HepG2 (cell line): ENCODE results near the gene CCR5AS. TPM values are rescaled to one million over a fixed set of nuclear protein-coding genes. Genes with fewer than 3 reads are reported as not detected.

ENCODE experiments used
- ATAC-seq: fragments of 200-7000 bp; cut with Tn5 transposase; 3 replicates; pipeline ENCODE4 v1.9.1; 2020; ENCODE audit warnings: mild to moderate bottlenecking, moderate library complexity
- BruUV-seq: library from RNA; stranded (reverse); fragments of 400-500 nt; replicated peaks from 2 replicates; lab custom pipeline; 2021; lab: Mats Ljungman, UMichigan
- CTCF ChIA-PET: fragments of 300-600 bp; formaldehyde crosslinking; extraction: SDS; loops from one replicate; lab custom pipeline; 2021; ENCODE audit warnings: low total read pairs, inconsistent platforms, low intra/inter-chr PET ratio; lab: Yijun Ruan, JAX
- POLR2A ChIA-PET: fragments of 350-600 bp; sonication (Branson Sonifier 250); formaldehyde crosslinking; loops from one replicate; lab custom pipeline; 2020; ENCODE audit warnings: antibody characterized with exemption, inconsistent platforms; lab: Yijun Ruan, JAX
- DNase-seq: peaks from one replicate; pipeline ENCODE4 v3.0.0-alpha.2; 2015; ENCODE audit warnings: low spot score
- FAIRE-seq: peaks from 3 replicates; lab custom pipeline; 2011; peaks lifted over from hg19 to GRCh38; lab: Jason Lieb, UNC
- H2AFZ ChIP-seq: one replicate; pipeline ENCODE4 v1.6.1; 2011; ENCODE audit warnings: low read length, inconsistent platforms
- H3K27ac ChIP-seq: fragments of 300-600 bp; 3 replicates; pipeline ENCODE4 v1.8.0; 2011; ENCODE audit warnings: mixed run types, mild to moderate bottlenecking, mixed read lengths, low read length, inconsistent platforms; ENCODE audit not compliant: insufficient read depth; ENCODE audit errors: extremely low read length
- H3K27me3 ChIP-seq, 2 experiments: fragments of 200-600 bp in 1 of 2; 2 replicates in 1 of 2; 3 replicates in 1 of 2; pipeline versions ENCODE4 v1.6.0 to v1.8.0; 2011; ENCODE audit warnings: low read length in 2 of 2, mild to moderate bottlenecking in 2 of 2, moderate library complexity in 2 of 2, inconsistent platforms in 1 of 2; ENCODE audit not compliant: insufficient read depth in 2 of 2, control insufficient read depth in 1 of 2
- H3K36me3 ChIP-seq, 2 experiments: fragments of 200-600 bp in 1 of 2; replicated peaks in 1 of 2; 2 replicates in 1 of 2; 3 replicates in 1 of 2; pipeline versions ENCODE4 v1.5.1 to v1.8.0; 2011; ENCODE audit warnings: low read length in 2 of 2, inconsistent platforms in 1 of 2; ENCODE audit not compliant: insufficient read depth in 2 of 2, control insufficient read depth in 1 of 2
- H3K4me1 ChIP-seq: 2 replicates; pipeline ENCODE4 v1.5.1; 2012; ENCODE audit warnings: low read length, inconsistent platforms; ENCODE audit not compliant: insufficient read depth
- H3K4me2 ChIP-seq: 2 replicates; pipeline ENCODE4 v1.6.0; 2011; ENCODE audit warnings: low read depth, low read length, inconsistent platforms
- H3K4me3 ChIP-seq, 3 experiments: fragments of 200-600 bp in 1 of 3; sonication (generic), shearing (Covaris generic) in 1 of 3; replicated peaks in 1 of 3; 2 replicates each; pipeline ENCODE4 v1.5.1; 2011 to 2016; ENCODE audit warnings: low read length in 3 of 3, inconsistent platforms in 2 of 3, low read depth in 2 of 3, mild to moderate bottlenecking in 2 of 3, control low read depth in 1 of 3, mixed read lengths in 1 of 3; ENCODE audit not compliant: insufficient read depth in 1 of 3
- H3K79me2 ChIP-seq: one replicate; pipeline ENCODE4 v1.6.1; 2011; ENCODE audit warnings: low read length, inconsistent platforms; ENCODE audit not compliant: insufficient read depth
- H3K9ac ChIP-seq: 2 replicates; pipeline ENCODE4 v1.6.0; 2011; ENCODE audit warnings: mild to moderate bottlenecking, low read depth, low read length, inconsistent platforms; ENCODE audit not compliant: insufficient read depth
- H3K9me3 ChIP-seq: 2 replicates; pipeline ENCODE4 v1.5.1; 2012; ENCODE audit warnings: mild to moderate bottlenecking, low read length
- H4K20me1 ChIP-seq: 2 replicates; pipeline ENCODE4 v1.6.0; 2011; ENCODE audit warnings: inconsistent platforms, mild to moderate bottlenecking, low read length, moderate library complexity; ENCODE audit not compliant: insufficient read depth
- KDM3A ChIP-seq: IDR thresholded peaks from 2 replicates; pipeline ENCODE4 v1.6.1; 2018; ENCODE audit warnings: low read depth, missing compliant biosample characterization
- SMC3 ChIP-seq: IDR thresholded peaks from 2 replicates; pipeline ENCODE4 v1.6.1; 2011; ENCODE audit warnings: low read length, improper control_type of control experiment
- SRSF4 ChIP-seq: fragments of 200-400 bp; formaldehyde crosslinking; IDR thresholded peaks from one replicate; pipeline ENCODE4 v1.6.1; 2018; ENCODE audit warnings: mild to moderate bottlenecking, low read depth, low read length, moderate library complexity; ENCODE audit not compliant: poor library complexity, severe bottlenecking
- in situ Hi-C: cut with HindIII; loops from 2 replicates; pipeline ENCODE4 v1.10.0; 2017; ENCODE audit warnings: low pct_unique_long_range_greater_than_20kb; ENCODE audit not compliant: extremely low pct_ligation_motif_present
- intact Hi-C: fragments of 100-400 bp; cut with micrococcal nuclease; formaldehyde crosslinking; loops from one replicate; pipeline ENCODE4 v1.10.0; 2022; ENCODE audit not compliant: unreplicated experiment
- polyA plus RNA-seq, 8 experiments: library from polyadenylated mRNA; depleted of rRNA in 3 of 8; stranded (reverse) in 7 of 8; unstranded in 1 of 8; fragments of >200 nt; fragmentation: Illumina TruSeq in 4 of 8; extraction: Trizol in 4 of 8; gene quantifications; 2 replicates each; pipeline versions ENCODE4 v1.2.1 to v1.2.3, GENCODE V29; 2011 to 2016; ENCODE audit warnings: low read depth in 4 of 8, missing spikeins in 1 of 8, mixed read lengths in 1 of 8; ENCODE audit not compliant: insufficient read depth in 1 of 8
- total RNA-seq, 5 experiments: library from RNA; depleted of rRNA; stranded (reverse); fragments of >200 nt; fragmentation: Illumina TruSeq; extraction: Trizol; gene quantifications; 2 replicates each; pipeline ENCODE4 v1.2.3, GENCODE V29; 2016; ENCODE audit warnings: low read depth in 1 of 5
- TF ChIP-seq, protein P1 (sequence below): IDR thresholded peaks from 2 replicates; pipeline ENCODE4 v1.6.1; 2018; ENCODE audit warnings: missing genetic modification reagents, mild to moderate bottlenecking, missing compliant biosample characterization
- TF ChIP-seq, protein P2 (sequence below): sonication (generic); formaldehyde crosslinking; IDR thresholded peaks from 2 replicates; pipeline ENCODE4 v1.5.0; 2020; ENCODE audit warnings: missing genetic modification reagents, mild to moderate bottlenecking, borderline replicate concordance

The CCR5AS gene

DNA sequence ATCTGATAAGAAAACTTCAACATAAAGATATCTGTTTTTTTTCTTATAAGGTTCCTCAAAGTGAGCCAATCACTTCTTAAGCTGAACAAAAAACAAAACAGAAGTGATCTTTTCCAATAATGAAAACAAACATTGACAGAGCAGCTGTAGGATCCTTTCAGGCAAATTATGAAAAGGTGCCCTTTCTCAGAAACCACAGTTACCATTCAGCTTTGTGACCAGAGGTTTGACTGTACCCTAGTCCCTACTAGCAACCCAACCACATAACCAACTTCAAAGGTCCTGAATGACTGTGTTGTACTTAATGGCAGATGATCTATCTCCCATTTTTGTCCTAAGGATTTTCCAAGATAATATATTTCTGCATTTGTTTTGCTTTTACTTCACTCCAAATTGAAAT is 92.3 kb downstream of the CCR5AS start:
- Histone ChIP-seq H3K79me2 (no peaks in the 10 kb centered on the region), H3K27ac (no peak overlapping the region), H3K27me3 (no peaks in the 10 kb centered on the region), H4K20me1 (no peaks in the 10 kb centered on the region), H3K4me1 (no peaks in the 10 kb centered on the region), H3K9me3 (no peaks in the 10 kb centered on the region), H3K4me3 (no peak overlapping the region), H2AFZ (no peak overlapping the region), H3K9ac (no peak overlapping the region), H3K4me2 (no peak overlapping the region), H3K36me3 (no peaks in the 10 kb centered on the region)
- ChIA-PET CTCF (no interaction called here), POLR2A (no interaction called here)
- ATAC-seq (no peak), DNase-seq (no peak), FAIRE-seq (no peak)
- BruUV-seq = no TSS peak
- TF ChIP-seq, protein P1, sequence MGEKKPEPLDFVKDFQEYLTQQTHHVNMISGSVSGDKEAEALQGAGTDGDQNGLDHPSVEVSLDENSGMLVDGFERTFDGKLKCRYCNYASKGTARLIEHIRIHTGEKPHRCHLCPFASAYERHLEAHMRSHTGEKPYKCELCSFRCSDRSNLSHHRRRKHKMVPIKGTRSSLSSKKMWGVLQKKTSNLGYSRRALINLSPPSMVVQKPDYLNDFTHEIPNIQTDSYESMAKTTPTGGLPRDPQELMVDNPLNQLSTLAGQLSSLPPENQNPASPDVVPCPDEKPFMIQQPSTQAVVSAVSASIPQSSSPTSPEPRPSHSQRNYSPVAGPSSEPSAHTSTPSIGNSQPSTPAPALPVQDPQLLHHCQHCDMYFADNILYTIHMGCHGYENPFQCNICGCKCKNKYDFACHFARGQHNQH (CRISPR knock-in tag) = no peak
- TF ChIP-seq, protein P2, sequence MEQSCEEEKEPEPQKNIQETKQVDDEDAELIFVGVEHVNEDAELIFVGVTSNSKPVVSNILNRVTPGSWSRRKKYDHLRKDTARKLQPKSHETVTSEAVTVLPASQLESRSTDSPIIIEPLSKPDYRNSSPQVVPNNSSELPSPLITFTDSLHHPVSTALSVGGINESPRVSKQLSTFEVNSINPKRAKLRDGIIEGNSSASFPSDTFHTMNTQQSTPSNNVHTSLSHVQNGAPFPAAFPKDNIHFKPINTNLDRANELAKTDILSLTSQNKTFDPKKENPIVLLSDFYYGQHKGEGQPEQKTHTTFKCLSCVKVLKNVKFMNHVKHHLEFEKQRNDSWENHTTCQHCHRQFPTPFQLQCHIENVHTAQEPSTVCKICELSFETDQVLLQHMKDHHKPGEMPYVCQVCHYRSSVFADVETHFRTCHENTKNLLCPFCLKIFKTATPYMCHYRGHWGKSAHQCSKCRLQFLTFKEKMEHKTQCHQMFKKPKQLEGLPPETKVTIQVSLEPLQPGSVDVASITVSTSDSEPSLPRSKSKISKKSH (CRISPR knock-in tag) = no peak
- no peak for TF ChIP-seq KDM3A (CRISPR knock-in tag)
- TF ChIP-seq SRSF4 = no peak
- TF ChIP-seq SMC3 = no peak
- intact Hi-C loops (no loop called here), in situ Hi-C loops (no loop called here)

Other genes with a start within 250 kb of the CCR5AS start
- not detected in 2 replicates for gene CCR1, start 198.8 kb downstream of the CCR5AS start, total RNA-seq (2016; rRNA removed; fragmentation: Illumina TruSeq; extraction: Trizol)
- gene CCR1, start 198.8 kb downstream of the CCR5AS start, polyA plus RNA-seq (2011; rRNA removed) = not detected in 2 replicates
- gene CCR3, start 164.6 kb downstream of the CCR5AS start, total RNA-seq (2016; rRNA removed; fragmentation: Illumina TruSeq; extraction: Trizol) = not detected in 2 replicates
- not detected in 2 replicates for gene CCR3, start 164.6 kb downstream of the CCR5AS start, polyA plus RNA-seq (2011; rRNA removed)
- gene CCR2, start 53.0 kb downstream of the CCR5AS start, total RNA-seq (2016; rRNA removed; fragmentation: Illumina TruSeq; extraction: Trizol) = not detected in 2 replicates
- not detected in 2 replicates for gene CCR2, start 53.0 kb downstream of the CCR5AS start, polyA plus RNA-seq (2011; rRNA removed)
- not detected in 2 replicates for gene CCR5, start 36.1 kb downstream of the CCR5AS start, total RNA-seq (2016; rRNA removed; fragmentation: Illumina TruSeq; extraction: Trizol)
- gene CCR5, start 36.1 kb downstream of the CCR5AS start, polyA plus RNA-seq (2011; rRNA removed) = not detected in 2 replicates
- gene CCRL2, start 193 bp upstream of the CCR5AS start, total RNA-seq (2016; rRNA removed; fragmentation: Illumina TruSeq; extraction: Trizol) = not detected in 2 replicates
- not detected in 2 replicates for gene CCRL2, start 193 bp upstream of the CCR5AS start, polyA plus RNA-seq (2011; rRNA removed)
- gene LTF, start 57.8 kb upstream of the CCR5AS start, total RNA-seq (2016; rRNA removed; fragmentation: Illumina TruSeq; extraction: Trizol) = not detected in 2 replicates
- not detected in 2 replicates for gene LTF, start 57.8 kb upstream of the CCR5AS start, polyA plus RNA-seq (2011; rRNA removed)
- gene RTP3, start 90.9 kb upstream of the CCR5AS start, total RNA-seq (2016; rRNA removed; fragmentation: Illumina TruSeq; extraction: Trizol) = 0.09 TPM in 1 of 2 replicates, not detected in the other
- not detected in 2 replicates for gene RTP3, start 90.9 kb upstream of the CCR5AS start, polyA plus RNA-seq (2011; rRNA removed)
- gene LRRC2, start 159.2 kb upstream of the CCR5AS start, total RNA-seq (2016; rRNA removed; fragmentation: Illumina TruSeq; extraction: Trizol) = 0.27 and 0.48 TPM in 2 replicates
- gene LRRC2, start 159.2 kb upstream of the CCR5AS start, polyA plus RNA-seq (2011; rRNA removed) = 0.51 and 0.58 TPM in 2 replicates
- not detected in 2 replicates for gene FAM240A, start 205.5 kb upstream of the CCR5AS start, total RNA-seq (2016; rRNA removed; fragmentation: Illumina TruSeq; extraction: Trizol)
- gene FAM240A, start 205.5 kb upstream of the CCR5AS start, polyA plus RNA-seq (2011; rRNA removed) = not detected in 2 replicates